ENCODE measurements around the gene ARHGEF1.
A peak's percentile ranks its signal among the peaks of the same experiment; 100 is the strongest.

The ARHGEF1 gene, protein sequence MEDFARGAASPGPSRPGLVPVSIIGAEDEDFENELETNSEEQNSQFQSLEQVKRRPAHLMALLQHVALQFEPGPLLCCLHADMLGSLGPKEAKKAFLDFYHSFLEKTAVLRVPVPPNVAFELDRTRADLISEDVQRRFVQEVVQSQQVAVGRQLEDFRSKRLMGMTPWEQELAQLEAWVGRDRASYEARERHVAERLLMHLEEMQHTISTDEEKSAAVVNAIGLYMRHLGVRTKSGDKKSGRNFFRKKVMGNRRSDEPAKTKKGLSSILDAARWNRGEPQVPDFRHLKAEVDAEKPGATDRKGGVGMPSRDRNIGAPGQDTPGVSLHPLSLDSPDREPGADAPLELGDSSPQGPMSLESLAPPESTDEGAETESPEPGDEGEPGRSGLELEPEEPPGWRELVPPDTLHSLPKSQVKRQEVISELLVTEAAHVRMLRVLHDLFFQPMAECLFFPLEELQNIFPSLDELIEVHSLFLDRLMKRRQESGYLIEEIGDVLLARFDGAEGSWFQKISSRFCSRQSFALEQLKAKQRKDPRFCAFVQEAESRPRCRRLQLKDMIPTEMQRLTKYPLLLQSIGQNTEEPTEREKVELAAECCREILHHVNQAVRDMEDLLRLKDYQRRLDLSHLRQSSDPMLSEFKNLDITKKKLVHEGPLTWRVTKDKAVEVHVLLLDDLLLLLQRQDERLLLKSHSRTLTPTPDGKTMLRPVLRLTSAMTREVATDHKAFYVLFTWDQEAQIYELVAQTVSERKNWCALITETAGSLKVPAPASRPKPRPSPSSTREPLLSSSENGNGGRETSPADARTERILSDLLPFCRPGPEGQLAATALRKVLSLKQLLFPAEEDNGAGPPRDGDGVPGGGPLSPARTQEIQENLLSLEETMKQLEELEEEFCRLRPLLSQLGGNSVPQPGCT

GRCh38 chr19:41882568-41883462, at the start of gene ARHGEF1:
TSS of gene ARHGEF1 (plus strand) at chr19:41883184. CDS start at chr19:41888083, 4,899 bp downstream.
- DNase-seq, result peak; percentile 43

- DNase-seq, result no peak
Measured at GRCh38 chr19:41837981-41838708, 44.8 kb upstream of the ARHGEF1 start.

DNA sequence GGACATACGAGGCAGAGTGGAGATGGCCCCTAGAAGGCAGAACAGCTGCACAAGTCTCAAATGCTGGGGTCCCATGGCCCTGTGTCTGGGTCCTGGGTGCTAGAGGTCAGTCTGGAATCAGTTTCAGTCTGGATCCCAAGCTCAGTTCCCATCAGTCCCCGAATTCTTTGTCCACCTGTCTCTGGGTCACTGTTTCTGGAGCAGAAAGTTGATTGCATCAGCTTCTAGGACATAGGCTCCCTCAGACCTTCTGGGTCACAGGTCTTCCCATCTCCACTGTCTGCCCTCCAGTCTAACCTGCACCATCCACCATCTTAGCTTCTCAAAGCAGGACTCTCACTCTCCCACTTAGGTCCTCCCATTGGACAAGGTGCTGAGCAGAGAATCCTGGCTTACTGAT, 43.8 kb upstream of the ARHGEF1 start:
- no peak for DNase-seq

DNA sequence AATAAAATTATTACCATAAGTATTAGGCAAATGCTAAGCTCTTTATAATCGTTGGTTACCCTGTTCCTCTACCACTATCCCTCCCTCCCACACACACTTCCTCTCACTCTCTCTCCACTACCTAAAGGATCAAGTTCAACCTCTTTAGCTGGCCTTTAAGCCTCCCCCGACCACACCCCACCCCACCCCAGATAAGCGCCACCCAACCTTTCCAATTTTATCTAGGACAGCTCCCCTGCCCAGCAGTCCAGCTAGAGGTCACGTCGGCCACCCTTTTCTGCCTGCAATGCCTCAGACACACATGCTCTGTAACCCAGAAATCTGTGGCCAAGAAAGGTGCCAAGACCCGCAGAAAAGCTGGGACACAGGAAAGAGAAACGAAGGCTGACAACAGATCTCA, 39.6 kb upstream of the ARHGEF1 start:
- DNase-seq, result no peak

DNA sequence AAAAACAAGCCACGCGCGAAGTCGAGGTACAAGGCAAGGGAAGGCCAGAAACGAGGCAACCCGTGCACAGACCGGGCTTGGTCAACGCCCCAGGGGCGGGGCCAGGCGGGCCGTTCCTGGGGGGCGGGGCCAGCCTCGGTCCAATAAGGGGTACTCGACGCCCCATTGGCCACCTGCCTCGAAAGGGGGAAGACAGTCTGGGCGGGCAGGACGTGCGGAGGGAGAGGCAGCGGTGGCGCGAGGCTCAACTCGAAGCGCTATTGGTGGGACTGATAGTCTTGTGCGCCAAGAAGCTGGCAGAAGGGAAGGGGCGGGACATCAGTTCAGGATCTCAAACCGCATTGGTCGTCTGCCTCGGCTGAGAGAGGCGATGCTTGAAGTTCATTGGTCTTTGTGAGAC, 38.4 kb upstream of the ARHGEF1 start, which contains the start of gene LYPD4:
TSS of gene LYPD4 (minus strand) at position 83 of the 400 bp plus-strand sequence. CDS start 5,398 bp downstream, outside the sequence.
- DNase-seq, result no peak

DNA sequence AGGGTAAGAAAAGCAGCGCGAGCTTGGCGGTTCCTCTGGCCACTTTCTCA, 38.2 kb upstream of the ARHGEF1 start, which contains the start of gene DMRTC2:
TSS of gene DMRTC2 (plus strand) at position 42 of the 50 bp plus-strand sequence. CDS start 2,387 bp downstream, outside the sequence.
- DNase-seq, result no peak

GRCh38 chr19:41845051-41845590, 37.9 kb upstream of the ARHGEF1 start:
- no peak for DNase-seq

- DNase-seq, result no peak
Measured at GRCh38 chr19:41847351-41848105, 35.5 kb upstream of the ARHGEF1 start.

DNA sequence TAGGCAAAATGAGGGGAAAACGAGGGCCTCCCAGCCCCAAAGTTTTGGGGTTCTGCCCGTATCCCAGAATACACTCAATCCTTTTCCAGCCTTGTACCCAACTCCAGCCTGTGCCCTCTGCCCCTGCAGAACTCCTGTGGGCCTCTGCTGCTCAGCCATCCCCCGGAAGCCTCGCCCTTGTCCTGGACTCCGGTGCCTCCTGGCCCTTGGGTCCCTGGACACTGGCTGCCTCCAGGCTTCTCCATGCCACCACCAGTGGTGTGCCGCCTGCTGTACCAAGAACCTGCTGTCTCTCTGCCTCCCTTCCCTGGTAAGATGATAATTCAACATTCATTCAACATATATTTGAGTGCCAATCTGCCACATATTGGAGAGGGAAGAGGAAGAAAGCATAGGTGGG, 34.3 kb upstream of the ARHGEF1 start:
- no peak for DNase-seq

DNA sequence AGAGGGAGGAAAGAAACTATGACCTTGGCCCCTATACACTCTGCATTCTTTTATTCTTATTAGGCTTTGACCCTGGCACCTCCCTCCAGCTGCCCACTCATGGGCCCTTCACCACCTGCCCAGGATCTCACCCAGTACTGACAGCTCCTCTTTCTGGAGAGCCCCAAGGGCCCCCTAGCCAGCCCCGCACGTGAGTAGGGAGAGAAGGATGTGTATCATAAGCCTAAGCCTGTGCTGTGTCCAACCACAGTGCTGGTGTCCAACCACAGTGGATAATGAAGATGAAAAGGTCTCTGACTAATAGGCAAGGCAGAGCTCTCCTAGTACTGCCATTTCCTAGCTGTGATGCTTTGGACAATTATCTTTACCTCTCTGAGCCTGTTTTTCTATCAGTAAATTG, 33.9 kb upstream of the ARHGEF1 start:
- no peak for DNase-seq

DNA sequence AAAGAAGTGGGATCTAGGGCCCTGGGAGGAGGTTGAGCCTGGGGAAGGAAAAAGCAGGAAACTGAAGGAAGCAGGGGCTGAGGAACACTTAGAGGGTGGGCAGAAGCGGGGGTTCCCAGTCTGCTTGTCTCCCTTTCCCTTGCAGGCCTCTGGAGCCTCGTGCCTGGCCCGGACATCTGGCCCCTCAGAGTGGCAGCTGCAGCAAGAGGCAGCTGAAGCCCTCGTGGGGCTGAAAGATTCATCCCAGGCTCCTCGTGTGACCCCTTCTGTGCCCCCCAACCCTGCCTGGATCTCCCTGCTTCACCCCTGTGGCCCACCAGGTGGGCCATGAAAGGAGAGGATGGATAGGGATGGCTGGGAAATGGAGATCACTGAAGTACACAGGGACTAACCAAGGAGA, 32.6 kb upstream of the ARHGEF1 start:
- no peak for DNase-seq

- no peak for DNase-seq
Measured at GRCh38 chr19:41851456-41851855, 31.5 kb upstream of the ARHGEF1 start.

- DNase-seq, result no peak
Measured at GRCh38 chr19:41853344-41853743, 29.6 kb upstream of the ARHGEF1 start.

- DNase-seq, result no peak
Measured at GRCh38 chr19:41853768-41854167, 29.2 kb upstream of the ARHGEF1 start.

GRCh38 chr19:41859213-41859617, 23.8 kb upstream of the ARHGEF1 start:
- no peak for DNase-seq

- peak; percentile 91 for DNase-seq
Measured at GRCh38 chr19:41859618-41860418, 23.2 kb upstream of the ARHGEF1 start, which contains the start of gene RPS19. TSS of gene RPS19 (plus strand) at chr19:41860255. CDS start at chr19:41860775, 520 bp downstream.

GRCh38 chr19:41860419-41861115, 22.4 kb upstream of the ARHGEF1 start:
- no peak for DNase-seq

- no peak for DNase-seq
Measured at GRCh38 chr19:41861116-41861768, 21.7 kb upstream of the ARHGEF1 start.

- DNase-seq, result no peak
Measured at GRCh38 chr19:41861846-41862245, 21.1 kb upstream of the ARHGEF1 start.
